HG02852 (cell line): ENCODE measurements around the gene COG1.

Experiments
- ATAC-seq: cut with Tn5 transposase; IDR thresholded peaks from one replicate; pipeline ENCODE4 v1.9.1; 2021; ENCODE audit warnings: mild to moderate bottlenecking, moderate library complexity; ENCODE audit not compliant: unreplicated experiment

COG1 gene

GRCh38 chr17:73197161-73197560 lies 4.3 kb downstream of the COG1 start:
- no peak for ATAC-seq

GRCh38 chr17:73198201-73198929 lies 5.5 kb downstream of the COG1 start:
- no peak for ATAC-seq

GRCh38 chr17:73198930-73199260 lies 6.0 kb downstream of the COG1 start:
- ATAC-seq = no peak

GRCh38 chr17:73199751-73200317 lies 7.0 kb downstream of the COG1 start:
- ATAC-seq = no peak

- ATAC-seq = no peak
These were observed 7.6 kb downstream of the COG1 start for GRCh38 chr17:73200476-73200875.

- no peak for ATAC-seq
These were observed 8.6 kb downstream of the COG1 start for GRCh38 chr17:73201215-73202069.

- ATAC-seq = no peak
These were observed 10.4 kb downstream of the COG1 start for GRCh38 chr17:73203135-73203787.

- no peak for ATAC-seq
These were observed 11.1 kb downstream of the COG1 start for GRCh38 chr17:73203788-73204479.

GRCh38 chr17:73205459-73205961 lies 12.7 kb downstream of the COG1 start:
- no peak for ATAC-seq

- ATAC-seq = no peak
These were observed 15.4 kb downstream of the COG1 start for GRCh38 chr17:73208139-73208827.

GRCh38 chr17:73209436-73209835 lies 16.6 kb downstream of the COG1 start:
- no peak for ATAC-seq

GRCh38 chr17:73210002-73210678 lies 17.3 kb downstream of the COG1 start:
- no peak for ATAC-seq

- no peak for ATAC-seq
These were observed 18.9 kb downstream of the COG1 start for GRCh38 chr17:73211745-73212144.

- ATAC-seq = no peak
These were observed 21.2 kb downstream of the COG1 start for GRCh38 chr17:73214008-73214407.

- ATAC-seq = no peak
These were observed 22.0 kb downstream of the COG1 start for GRCh38 chr17:73214851-73215250.

GRCh38 chr17:73215447-73215846 lies 22.6 kb downstream of the COG1 start:
- ATAC-seq = no peak

- ATAC-seq = no peak
These were observed 30.9 kb downstream of the COG1 start for GRCh38 chr17:73223626-73224230.

- no peak for ATAC-seq
These were observed 31.4 kb downstream of the COG1 start for GRCh38 chr17:73224237-73224636.

- no peak for ATAC-seq
These were observed 31.9 kb downstream of the COG1 start for GRCh38 chr17:73224663-73225305.
